ENCODE measurements around the gene ABLIM2. TPM values are rescaled to one million over a fixed set of nuclear protein-coding genes. Genes with fewer than 3 reads are reported as not detected.

Gene ABLIM2
- total and polyA plus RNA-seq, 2 of the 4 experiments (the other 2 are of a cell fraction): under 0.01 to 0.10 TPM

DNA sequence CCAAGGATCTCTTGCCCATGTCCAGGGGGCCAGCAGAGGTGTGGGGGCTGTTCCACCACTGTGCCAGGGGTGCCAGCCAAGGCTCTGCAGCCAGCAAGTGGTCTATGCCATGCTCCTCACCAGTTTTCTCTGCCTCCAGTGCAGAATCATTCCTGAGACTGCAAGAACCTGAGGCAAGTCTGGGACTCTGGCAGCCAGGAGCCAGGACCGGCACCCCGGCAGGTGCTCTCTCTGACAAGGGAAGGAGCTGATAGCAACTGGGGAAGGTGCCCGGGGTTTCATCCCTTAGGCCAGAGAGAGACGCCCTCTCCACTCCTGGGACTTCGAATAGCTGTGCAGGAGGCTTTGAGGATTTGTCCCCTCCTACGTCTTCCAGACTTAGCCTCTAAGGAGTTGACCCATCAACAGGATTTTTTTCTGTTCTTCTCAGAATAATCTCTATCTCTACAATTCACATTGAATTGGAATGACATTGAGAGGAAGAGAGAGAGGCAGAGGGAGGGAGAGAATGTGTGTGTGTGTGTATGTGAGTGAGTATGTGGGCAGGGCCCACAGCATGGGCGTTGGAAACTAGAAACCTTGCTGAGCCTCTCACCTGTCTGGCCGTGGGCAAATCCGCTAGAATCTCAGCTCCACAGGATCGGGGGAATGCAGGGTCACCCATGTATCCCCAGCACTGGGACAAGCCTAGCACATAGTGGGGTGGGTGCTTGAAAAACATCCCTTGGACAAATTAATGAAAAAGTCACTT is 144.5 kb downstream of the ABLIM2 start:
- TF ChIP-seq MAFK (IDR thresholded peaks at IDR 0.05; ENCODE audit: low read depth, low read length) (no peak), SMC3 (IDR thresholded peaks at IDR 0.05; ENCODE audit: low read depth, low read length) (no peak), RFX5 (IDR thresholded peaks at IDR 0.05; ENCODE audit: low read depth, low read length) (no peak), NFE2L2 (IDR thresholded peaks at IDR 0.05; ENCODE audit: low read depth, low read length) (no peak), CEBPB (IDR thresholded peaks at IDR 0.05; ENCODE audit: low read depth, low read length) (no peak), RAD21 (IDR thresholded peaks at IDR 0.05; ENCODE audit: low read length) (no peak), CHD1 (IDR thresholded peaks at IDR 0.05; ENCODE audit: low read depth, low read length) (no peak), MXI1 (IDR thresholded peaks at IDR 0.05; ENCODE audit: borderline replicate concordance, low read depth, low read length) (no peak), FOS (IDR thresholded peaks at IDR 0.05; ENCODE audit: low read depth, low read length) (no peak), BHLHE40 (IDR thresholded peaks at IDR 0.05; ENCODE audit: low read depth, low read length) (no peak), RCOR1 (IDR thresholded peaks at IDR 0.05; ENCODE audit: insufficient replicate concordance, low read length) (no peak), POLR2A (IDR thresholded peaks at IDR 0.05; ENCODE audit: low read depth, low read length) (no peak), MAZ (IDR thresholded peaks at IDR 0.05; ENCODE audit: borderline replicate concordance, low read depth, low read length) (no peak)
- TF ChIP-seq, protein P1, sequence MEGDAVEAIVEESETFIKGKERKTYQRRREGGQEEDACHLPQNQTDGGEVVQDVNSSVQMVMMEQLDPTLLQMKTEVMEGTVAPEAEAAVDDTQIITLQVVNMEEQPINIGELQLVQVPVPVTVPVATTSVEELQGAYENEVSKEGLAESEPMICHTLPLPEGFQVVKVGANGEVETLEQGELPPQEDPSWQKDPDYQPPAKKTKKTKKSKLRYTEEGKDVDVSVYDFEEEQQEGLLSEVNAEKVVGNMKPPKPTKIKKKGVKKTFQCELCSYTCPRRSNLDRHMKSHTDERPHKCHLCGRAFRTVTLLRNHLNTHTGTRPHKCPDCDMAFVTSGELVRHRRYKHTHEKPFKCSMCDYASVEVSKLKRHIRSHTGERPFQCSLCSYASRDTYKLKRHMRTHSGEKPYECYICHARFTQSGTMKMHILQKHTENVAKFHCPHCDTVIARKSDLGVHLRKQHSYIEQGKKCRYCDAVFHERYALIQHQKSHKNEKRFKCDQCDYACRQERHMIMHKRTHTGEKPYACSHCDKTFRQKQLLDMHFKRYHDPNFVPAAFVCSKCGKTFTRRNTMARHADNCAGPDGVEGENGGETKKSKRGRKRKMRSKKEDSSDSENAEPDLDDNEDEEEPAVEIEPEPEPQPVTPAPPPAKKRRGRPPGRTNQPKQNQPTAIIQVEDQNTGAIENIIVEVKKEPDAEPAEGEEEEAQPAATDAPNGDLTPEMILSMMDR (conservative IDR thresholded peaks at IDR 0.05; ENCODE audit: low read depth, low read length): no peak
- TF ChIP-seq, protein P2, sequence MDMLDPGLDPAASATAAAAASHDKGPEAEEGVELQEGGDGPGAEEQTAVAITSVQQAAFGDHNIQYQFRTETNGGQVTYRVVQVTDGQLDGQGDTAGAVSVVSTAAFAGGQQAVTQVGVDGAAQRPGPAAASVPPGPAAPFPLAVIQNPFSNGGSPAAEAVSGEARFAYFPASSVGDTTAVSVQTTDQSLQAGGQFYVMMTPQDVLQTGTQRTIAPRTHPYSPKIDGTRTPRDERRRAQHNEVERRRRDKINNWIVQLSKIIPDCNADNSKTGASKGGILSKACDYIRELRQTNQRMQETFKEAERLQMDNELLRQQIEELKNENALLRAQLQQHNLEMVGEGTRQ (IDR thresholded peaks at IDR 0.05; ENCODE audit: low read depth, low read length): no peak
- TF ChIP-seq, protein P3, sequence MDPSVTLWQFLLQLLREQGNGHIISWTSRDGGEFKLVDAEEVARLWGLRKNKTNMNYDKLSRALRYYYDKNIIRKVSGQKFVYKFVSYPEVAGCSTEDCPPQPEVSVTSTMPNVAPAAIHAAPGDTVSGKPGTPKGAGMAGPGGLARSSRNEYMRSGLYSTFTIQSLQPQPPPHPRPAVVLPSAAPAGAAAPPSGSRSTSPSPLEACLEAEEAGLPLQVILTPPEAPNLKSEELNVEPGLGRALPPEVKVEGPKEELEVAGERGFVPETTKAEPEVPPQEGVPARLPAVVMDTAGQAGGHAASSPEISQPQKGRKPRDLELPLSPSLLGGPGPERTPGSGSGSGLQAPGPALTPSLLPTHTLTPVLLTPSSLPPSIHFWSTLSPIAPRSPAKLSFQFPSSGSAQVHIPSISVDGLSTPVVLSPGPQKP (IDR thresholded peaks at IDR 0.05; ENCODE audit: borderline replicate concordance, low read depth, low read length): no peak
- H2BK20ac ChIP-seq (ENCODE audit: low read depth, low read length): no peak overlapping the region
- no peak overlapping the region for H3K4me3 ChIP-seq (ENCODE audit: insufficient read depth, low read depth, low read length)
- H2AFZ ChIP-seq (replicated peaks; ENCODE audit: low read length, poor library complexity): no peak overlapping the region
- no peaks in the 10 kb centered on the region for H3K9me3 ChIP-seq (ENCODE audit: control insufficient read depth, insufficient read depth, low read length)
- no peak overlapping the region for H3K4me2 ChIP-seq (ENCODE audit: low read depth, low read length)
- H3K9ac ChIP-seq (ENCODE audit: low read depth, low read length): no peak overlapping the region
- H3K4ac ChIP-seq (ENCODE audit: low read depth, low read length): no peak overlapping the region
- H2BK15ac ChIP-seq (ENCODE audit: low read depth, low read length): no peak overlapping the region
- H3K9me1 ChIP-seq (ENCODE audit: insufficient read depth, low read length): no peaks in the 10 kb centered on the region
- intact Hi-C loops (cut with micrococcal nuclease) (no loop called here), dilution Hi-C loops (cut with HindIII; ENCODE audit: low sequenced_read_pairs, unreplicated experiment) (no loop called here), in situ Hi-C loops (cut with MboI; ENCODE audit: low sequenced_read_pairs) (no loop called here)
- no peaks in the 10 kb centered on the region for H3K4me1 ChIP-seq (ENCODE audit: control insufficient read depth, insufficient read depth, low read length)
- no peak overlapping the region for H2AK5ac ChIP-seq (ENCODE audit: low read depth, low read length)
- no peak overlapping the region for H4K5ac ChIP-seq (ENCODE audit: low read depth, low read length)
- DNase-seq: no peak
- H3K23ac ChIP-seq (ENCODE audit: low read depth, low read length): no peak overlapping the region
- H2BK120ac ChIP-seq (ENCODE audit: low read depth, low read length): no peak overlapping the region
- H4K20me1 ChIP-seq (ENCODE audit: insufficient read depth, low read length): peaks cover 3% of the 10 kb centered on the region; the same call in 1 of the 2 replicates
- no peak overlapping the region for H3K56ac ChIP-seq (ENCODE audit: extremely low read depth, insufficient read depth, low read length)
- no peak overlapping the region for H3K14ac ChIP-seq (replicated peaks; ENCODE audit: low read depth, low read length)
- H2AK9ac ChIP-seq (replicated peaks; ENCODE audit: low read depth, low read length, poor library complexity): no peak overlapping the region
- no peak overlapping the region for H4K91ac ChIP-seq (ENCODE audit: insufficient read depth, low read depth, low read length)
- H3K79me1 ChIP-seq (ENCODE audit: low read depth in 1 of 2, low read length in 2 of 2): no peaks in the 10 kb centered on the region
- peaks cover 63% of the 10 kb centered on the region for H3K27me3 ChIP-seq (ENCODE audit: control insufficient read depth, insufficient read depth, low read length)
- CTCF ChIA-PET: no interaction called here
- BruUV-seq (replicated peaks): no TSS peak
- no peak overlapping the region for H2BK5ac ChIP-seq (ENCODE audit: low read depth, low read length, poor library complexity, severe bottlenecking)
- H3K18ac ChIP-seq (ENCODE audit: low read depth, low read length): no peak overlapping the region
- no peaks in the 10 kb centered on the region for H3K36me3 ChIP-seq (ENCODE audit: control insufficient read depth, insufficient read depth, low read length)
- POLR2A ChIA-PET (ENCODE audit: unreplicated experiment): no interaction called here
- H3K27ac ChIP-seq (ENCODE audit: insufficient read depth, low read length): no peak overlapping the region
- ATAC-seq (ENCODE audit: low read depth): no peak
- H4K8ac ChIP-seq (ENCODE audit: low read depth in 2 of 2, low read length in 2 of 2): no peak overlapping the region
- WGBS, 2 experiments (ENCODE audit: extremely low coverage in 2 of 2, insufficient read length in 1 of 2): no CpG with 5 or more reads among the region's 10 CpGs
